ENCODE measurements around the gene CETP. TPM values are rescaled to one million over a fixed set of nuclear protein-coding genes. Genes with fewer than 3 reads are reported as not detected.

Gene CETP
- total and polyA plus RNA-seq, 2 of the 13 experiments (the other 11 are each of a cell fraction or from before 2014, with no cell fraction given) = 0.31 to 9.8 TPM

DNA sequence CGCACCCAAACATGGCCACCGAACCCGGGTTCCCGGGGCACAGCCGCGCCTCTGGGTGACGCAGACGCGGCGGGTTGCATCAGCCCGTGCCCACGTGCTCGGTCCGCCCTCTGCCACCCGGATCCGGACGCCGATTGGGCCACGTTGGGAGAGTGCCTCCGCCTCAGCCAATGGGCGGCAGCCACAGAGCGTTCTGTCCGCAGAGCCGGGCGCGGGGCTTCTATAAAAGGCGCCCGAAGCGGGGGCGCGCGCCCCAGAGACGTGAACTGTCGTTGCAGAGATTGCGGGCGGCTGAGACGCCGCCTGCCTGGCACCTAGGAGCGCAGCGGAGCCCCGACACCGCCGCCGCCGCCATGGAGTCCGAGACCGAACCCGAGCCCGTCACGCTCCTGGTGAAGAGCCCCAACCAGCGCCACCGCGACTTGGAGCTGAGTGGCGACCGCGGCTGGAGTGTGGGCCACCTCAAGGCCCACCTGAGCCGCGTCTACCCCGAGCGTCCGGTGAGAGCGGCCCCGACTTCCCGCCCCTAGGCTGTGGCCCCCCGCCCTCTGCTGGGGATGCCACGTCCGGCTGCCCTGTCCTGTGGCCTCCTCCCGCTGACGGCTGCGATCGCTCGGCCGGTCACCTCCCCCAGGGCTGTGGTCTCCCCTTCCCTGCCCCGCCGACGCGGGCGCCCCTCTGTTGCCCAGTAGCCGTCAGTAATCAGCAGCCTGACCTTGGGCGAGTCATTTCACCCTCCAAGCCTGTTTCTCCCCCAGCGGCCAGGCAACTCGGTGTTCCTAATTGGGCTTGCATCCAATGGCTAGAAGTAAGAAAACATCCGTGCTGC is 29.6 kb upstream of the CETP start, which contains the start of gene HERPUD1 (continued):
- TF ChIP-seq, protein P1, sequence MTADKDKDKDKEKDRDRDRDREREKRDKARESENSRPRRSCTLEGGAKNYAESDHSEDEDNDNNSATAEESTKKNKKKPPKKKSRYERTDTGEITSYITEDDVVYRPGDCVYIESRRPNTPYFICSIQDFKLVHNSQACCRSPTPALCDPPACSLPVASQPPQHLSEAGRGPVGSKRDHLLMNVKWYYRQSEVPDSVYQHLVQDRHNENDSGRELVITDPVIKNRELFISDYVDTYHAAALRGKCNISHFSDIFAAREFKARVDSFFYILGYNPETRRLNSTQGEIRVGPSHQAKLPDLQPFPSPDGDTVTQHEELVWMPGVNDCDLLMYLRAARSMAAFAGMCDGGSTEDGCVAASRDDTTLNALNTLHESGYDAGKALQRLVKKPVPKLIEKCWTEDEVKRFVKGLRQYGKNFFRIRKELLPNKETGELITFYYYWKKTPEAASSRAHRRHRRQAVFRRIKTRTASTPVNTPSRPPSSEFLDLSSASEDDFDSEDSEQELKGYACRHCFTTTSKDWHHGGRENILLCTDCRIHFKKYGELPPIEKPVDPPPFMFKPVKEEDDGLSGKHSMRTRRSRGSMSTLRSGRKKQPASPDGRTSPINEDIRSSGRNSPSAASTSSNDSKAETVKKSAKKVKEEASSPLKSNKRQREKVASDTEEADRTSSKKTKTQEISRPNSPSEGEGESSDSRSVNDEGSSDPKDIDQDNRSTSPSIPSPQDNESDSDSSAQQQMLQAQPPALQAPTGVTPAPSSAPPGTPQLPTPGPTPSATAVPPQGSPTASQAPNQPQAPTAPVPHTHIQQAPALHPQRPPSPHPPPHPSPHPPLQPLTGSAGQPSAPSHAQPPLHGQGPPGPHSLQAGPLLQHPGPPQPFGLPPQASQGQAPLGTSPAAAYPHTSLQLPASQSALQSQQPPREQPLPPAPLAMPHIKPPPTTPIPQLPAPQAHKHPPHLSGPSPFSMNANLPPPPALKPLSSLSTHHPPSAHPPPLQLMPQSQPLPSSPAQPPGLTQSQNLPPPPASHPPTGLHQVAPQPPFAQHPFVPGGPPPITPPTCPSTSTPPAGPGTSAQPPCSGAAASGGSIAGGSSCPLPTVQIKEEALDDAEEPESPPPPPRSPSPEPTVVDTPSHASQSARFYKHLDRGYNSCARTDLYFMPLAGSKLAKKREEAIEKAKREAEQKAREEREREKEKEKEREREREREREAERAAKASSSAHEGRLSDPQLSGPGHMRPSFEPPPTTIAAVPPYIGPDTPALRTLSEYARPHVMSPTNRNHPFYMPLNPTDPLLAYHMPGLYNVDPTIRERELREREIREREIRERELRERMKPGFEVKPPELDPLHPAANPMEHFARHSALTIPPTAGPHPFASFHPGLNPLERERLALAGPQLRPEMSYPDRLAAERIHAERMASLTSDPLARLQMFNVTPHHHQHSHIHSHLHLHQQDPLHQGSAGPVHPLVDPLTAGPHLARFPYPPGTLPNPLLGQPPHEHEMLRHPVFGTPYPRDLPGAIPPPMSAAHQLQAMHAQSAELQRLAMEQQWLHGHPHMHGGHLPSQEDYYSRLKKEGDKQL (CRISPR knock-in tag; IDR thresholded peaks at IDR 0.05; ENCODE audit: low read depth) = peak; percentile 64; the same call in 1 of the 2 replicates
- TF ChIP-seq SRY (CRISPR knock-in tag; IDR thresholded peaks at IDR 0.05) = no peak; the same call in none of the 2 replicates
- TF ChIP-seq ZNF616 (CRISPR knock-in tag; IDR thresholded peaks at IDR 0.05; ENCODE audit: low read depth) = peak; percentile 28; the same call in 1 of the 2 replicates
- TF ChIP-seq ZNF7 (CRISPR knock-in tag; IDR thresholded peaks at IDR 0.05) = peak; percentile 49; the same call in 1 of the 2 replicates
- TF ChIP-seq RBAK (CRISPR knock-in tag; IDR thresholded peaks at IDR 0.05) = peak; percentile 57; the same call in 1 of the 2 replicates
- peak; percentile 92 for TF ChIP-seq EED (CRISPR knock-in tag; IDR thresholded peaks at IDR 0.05)
- peak; percentile 72 for TF ChIP-seq HNRNPLL (IDR thresholded peaks at IDR 0.05; ENCODE audit: low read depth, low read length, poor library complexity, severe bottlenecking)
- TF ChIP-seq RBM22 (optimal IDR thresholded peaks at IDR 0.05; ENCODE audit: low read length) = no peak
- TF ChIP-seq TRIM24 (CRISPR knock-in tag; IDR thresholded peaks at IDR 0.05) = no peak
- TF ChIP-seq SP1 (IDR thresholded peaks at IDR 0.05) = no peak
- TF ChIP-seq SP1 (CRISPR knock-in tag; IDR thresholded peaks at IDR 0.05) = peak; percentile 85
- TF ChIP-seq MXI1 (IDR thresholded peaks at IDR 0.05; ENCODE audit: borderline replicate concordance, low read depth, low read length) = peak; percentile 78; the same call in 2 of the 3 replicates
- TF ChIP-seq ZKSCAN5 (CRISPR knock-in tag; IDR thresholded peaks at IDR 0.05) = 0 out of 2 replicates have a peak, but pooled peaks have one; percentile 19
- peak; percentile 91 for TF ChIP-seq BHLHE40 (IDR thresholded peaks at IDR 0.05; ENCODE audit: low read length)
- peak; percentile 88 for TF ChIP-seq ELF3 (CRISPR knock-in tag; IDR thresholded peaks at IDR 0.05)
- TF ChIP-seq, protein P2, sequence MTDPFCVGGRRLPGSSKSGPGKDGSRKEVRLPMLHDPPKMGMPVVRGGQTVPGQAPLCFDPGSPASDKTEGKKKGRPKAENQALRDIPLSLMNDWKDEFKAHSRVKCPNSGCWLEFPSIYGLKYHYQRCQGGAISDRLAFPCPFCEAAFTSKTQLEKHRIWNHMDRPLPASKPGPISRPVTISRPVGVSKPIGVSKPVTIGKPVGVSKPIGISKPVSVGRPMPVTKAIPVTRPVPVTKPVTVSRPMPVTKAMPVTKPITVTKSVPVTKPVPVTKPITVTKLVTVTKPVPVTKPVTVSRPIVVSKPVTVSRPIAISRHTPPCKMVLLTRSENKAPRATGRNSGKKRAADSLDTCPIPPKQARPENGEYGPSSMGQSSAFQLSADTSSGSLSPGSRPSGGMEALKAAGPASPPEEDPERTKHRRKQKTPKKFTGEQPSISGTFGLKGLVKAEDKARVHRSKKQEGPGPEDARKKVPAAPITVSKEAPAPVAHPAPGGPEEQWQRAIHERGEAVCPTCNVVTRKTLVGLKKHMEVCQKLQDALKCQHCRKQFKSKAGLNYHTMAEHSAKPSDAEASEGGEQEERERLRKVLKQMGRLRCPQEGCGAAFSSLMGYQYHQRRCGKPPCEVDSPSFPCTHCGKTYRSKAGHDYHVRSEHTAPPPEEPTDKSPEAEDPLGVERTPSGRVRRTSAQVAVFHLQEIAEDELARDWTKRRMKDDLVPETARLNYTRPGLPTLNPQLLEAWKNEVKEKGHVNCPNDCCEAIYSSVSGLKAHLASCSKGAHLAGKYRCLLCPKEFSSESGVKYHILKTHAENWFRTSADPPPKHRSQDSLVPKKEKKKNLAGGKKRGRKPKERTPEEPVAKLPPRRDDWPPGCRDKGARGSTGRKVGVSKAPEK (CRISPR knock-in tag; IDR thresholded peaks at IDR 0.05; ENCODE audit: borderline replicate concordance) = no peak; the same call in 1 of the 2 replicates
- peak; percentile 89 for TF ChIP-seq ZNF501 (CRISPR knock-in tag; IDR thresholded peaks at IDR 0.05)
- no peak for TF ChIP-seq ZNF337 (CRISPR knock-in tag; IDR thresholded peaks at IDR 0.05; ENCODE audit: borderline replicate concordance, low read depth)
- TF ChIP-seq, protein P3, sequence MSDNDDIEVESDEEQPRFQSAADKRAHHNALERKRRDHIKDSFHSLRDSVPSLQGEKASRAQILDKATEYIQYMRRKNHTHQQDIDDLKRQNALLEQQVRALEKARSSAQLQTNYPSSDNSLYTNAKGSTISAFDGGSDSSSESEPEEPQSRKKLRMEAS (IDR thresholded peaks at IDR 0.05) = peak; percentile 97
- TF ChIP-seq CHD4 (IDR thresholded peaks at IDR 0.05; ENCODE audit: borderline replicate concordance, low read length) = no peak
- TF ChIP-seq HCFC1 (IDR thresholded peaks at IDR 0.05; ENCODE audit: low read depth, low read length) = no peak; the same call in 1 of the 2 replicates
- no peak; the same call in 1 of the 2 replicates for TF ChIP-seq WIZ (CRISPR knock-in tag; IDR thresholded peaks at IDR 0.05)
- TF ChIP-seq SKI (IDR thresholded peaks at IDR 0.05; ENCODE audit: partially characterized antibody) = peak; percentile 80
